Peyer's patch (tissue), 4 donors: ENCODE results near the gene C10orf105.

Source experiments
- CTCF ChIP-seq, 6 experiments: fragments of 450-650 bp in 4 of 6; fragments of 200-600 bp in 2 of 6; sonication (generic) in 1 of 6; IDR thresholded peaks; one replicate each; pipeline ENCODE4 v1.5.1; 2017 to 2019; ENCODE audit warnings: antibody characterized with exemption in 6 of 6, mild to moderate bottlenecking in 3 of 6, moderate library complexity in 1 of 6
- POLR2A ChIP-seq, 2 donors: fragments of 450-650 bp; IDR thresholded peaks; one replicate each; pipeline ENCODE4 v1.5.1; 2017; ENCODE audit warnings: antibody characterized with exemption in 2 of 2, mild to moderate bottlenecking in 2 of 2, moderate library complexity in 2 of 2

DNA sequence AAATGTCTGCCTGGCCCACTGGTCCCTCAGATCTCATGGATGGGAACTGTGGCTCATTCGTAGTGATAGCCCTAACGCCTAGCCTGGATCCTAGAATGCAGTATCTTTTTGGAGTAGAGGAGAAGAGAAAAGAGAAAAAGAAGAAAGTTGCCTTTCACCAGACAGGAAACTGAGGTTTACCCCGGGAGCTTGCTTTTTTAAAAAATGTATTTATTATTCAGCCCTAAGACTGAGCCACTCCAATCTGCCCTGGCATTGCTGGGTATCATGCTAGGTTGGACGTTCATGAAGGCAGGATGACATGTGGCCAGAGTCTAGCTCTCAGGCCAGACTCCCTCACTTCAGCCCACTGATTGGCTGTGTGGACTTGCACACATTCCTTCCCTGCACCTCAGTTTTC lies 21.5 kb upstream of the C10orf105 start:
- TF ChIP-seq CTCF (IDR thresholded peaks at IDR 0.05) (no peak), POLR2A (IDR thresholded peaks at IDR 0.05) (no peak)
